DND-41 (cell line): Measurements from ENCODE around the gene MYO1B.

Experiments
- ATAC-seq: fragments of 200-7000 bp; cut with Tn5 transposase; 3 replicates; pipeline ENCODE4 v1.9.1; 2021; ENCODE audit warnings: low read depth; ENCODE audit not compliant: insufficient read depth
- DNase-seq: peaks from one replicate; pipeline ENCODE4 v3.0.0-alpha.2; 2020
- H2AFZ ChIP-seq: 2 replicates; pipeline ENCODE4 v1.6.0; 2012; ENCODE audit warnings: low read depth, low read length
- H3K27ac ChIP-seq: 2 replicates; pipeline ENCODE4 v1.5.1; 2012; ENCODE audit warnings: low read length, inconsistent platforms
- H3K27me3 ChIP-seq: fragments of 200-600 bp; sonication (generic); 2 replicates; pipeline ENCODE4 v1.6.0; 2012; ENCODE audit warnings: low read length, mild to moderate bottlenecking, inconsistent platforms; ENCODE audit not compliant: insufficient read depth, poor library complexity
- H3K36me3 ChIP-seq: 2 replicates; pipeline ENCODE4 v1.5.1; 2012; ENCODE audit warnings: low read length, inconsistent platforms; ENCODE audit not compliant: insufficient read depth
- H3K4me1 ChIP-seq: 2 replicates; pipeline ENCODE4 v1.5.1; 2012; ENCODE audit warnings: mild to moderate bottlenecking, low read length; ENCODE audit not compliant: insufficient read depth
- H3K4me2 ChIP-seq: 2 replicates; pipeline ENCODE4 v1.6.0; 2012; ENCODE audit warnings: mild to moderate bottlenecking, moderate library complexity, low read length, inconsistent platforms; ENCODE audit not compliant: insufficient read depth
- H3K4me3 ChIP-seq, 2 experiments: fragments of 200-600 bp in 1 of 2; shearing (Covaris generic) in 1 of 2; 2 replicates each; pipeline ENCODE4 v1.5.1; 2012 to 2016; ENCODE audit warnings: inconsistent platforms in 2 of 2, low read length in 2 of 2, mild to moderate bottlenecking in 2 of 2, low read depth in 1 of 2, moderate library complexity in 1 of 2
- H3K79me2 ChIP-seq: 2 replicates; pipeline ENCODE4 v1.6.0; 2012; ENCODE audit warnings: low read length, inconsistent platforms; ENCODE audit not compliant: insufficient read depth
- H3K9ac ChIP-seq: 2 replicates; pipeline ENCODE4 v1.6.0; 2012; ENCODE audit warnings: low read depth, mild to moderate bottlenecking, inconsistent platforms, low read length, moderate library complexity
- H3K9me3 ChIP-seq: 2 replicates; pipeline ENCODE4 v1.5.1; 2012; ENCODE audit warnings: low read length, moderate library complexity, mild to moderate bottlenecking, inconsistent platforms; ENCODE audit not compliant: insufficient read depth, severe bottlenecking
- H4K20me1 ChIP-seq: 2 replicates; pipeline ENCODE4 v1.6.0; 2012; ENCODE audit warnings: low read length; ENCODE audit not compliant: insufficient read depth
- EZH2 ChIP-seq: IDR thresholded peaks from 3 replicates; pipeline ENCODE4 v1.6.1; 2012; ENCODE audit warnings: borderline replicate concordance, low read depth, mild to moderate bottlenecking, moderate library complexity, low read length, inconsistent platforms; ENCODE audit not compliant: severe bottlenecking
- TF ChIP-seq, protein P1 (sequence below): IDR thresholded peaks from 2 replicates; pipeline ENCODE4 v1.5.1; 2012; ENCODE audit warnings: borderline replicate concordance, low read length, moderate library complexity, mild to moderate bottlenecking; ENCODE audit not compliant: poor library complexity, severe bottlenecking; ENCODE audit errors: extremely low read depth

Gene MYO1B

DNA sequence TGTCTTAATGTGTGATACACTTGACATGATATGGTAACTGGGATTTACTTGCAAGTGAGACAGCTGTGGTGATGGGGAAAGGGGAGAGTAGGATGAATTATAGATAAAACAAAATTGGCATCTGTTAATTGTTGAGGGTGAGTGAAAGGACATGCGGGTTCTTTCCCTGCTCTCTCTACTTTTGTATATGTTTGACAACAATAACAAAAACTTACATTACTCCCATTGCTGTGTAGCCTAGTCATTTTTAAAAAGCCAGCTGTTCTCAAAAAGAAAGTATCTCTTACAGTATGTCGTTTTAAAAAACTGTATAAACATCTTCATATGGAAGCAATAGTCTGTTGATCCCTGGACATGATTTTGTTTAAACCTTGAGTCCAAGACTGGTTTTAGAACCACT is 117.6 kb downstream of the MYO1B start:
- Histone ChIP-seq H3K79me2 (no peaks in the 10 kb centered on the region), H3K4me2 (no peak overlapping the region), H3K27me3 (no peaks in the 10 kb centered on the region), H3K9ac (no peak overlapping the region), H4K20me1 (no peaks in the 10 kb centered on the region), H3K4me3 (no peak overlapping the region), H3K36me3 (no peaks in the 10 kb centered on the region), H3K9me3 (no peaks in the 10 kb centered on the region), H2AFZ (no peak overlapping the region), H3K4me1 (no peaks in the 10 kb centered on the region; the same call in 1 of the 2 replicates), H3K27ac (no peak overlapping the region)
- ATAC-seq (no peak), DNase-seq (no peak)
- TF ChIP-seq, protein P1, sequence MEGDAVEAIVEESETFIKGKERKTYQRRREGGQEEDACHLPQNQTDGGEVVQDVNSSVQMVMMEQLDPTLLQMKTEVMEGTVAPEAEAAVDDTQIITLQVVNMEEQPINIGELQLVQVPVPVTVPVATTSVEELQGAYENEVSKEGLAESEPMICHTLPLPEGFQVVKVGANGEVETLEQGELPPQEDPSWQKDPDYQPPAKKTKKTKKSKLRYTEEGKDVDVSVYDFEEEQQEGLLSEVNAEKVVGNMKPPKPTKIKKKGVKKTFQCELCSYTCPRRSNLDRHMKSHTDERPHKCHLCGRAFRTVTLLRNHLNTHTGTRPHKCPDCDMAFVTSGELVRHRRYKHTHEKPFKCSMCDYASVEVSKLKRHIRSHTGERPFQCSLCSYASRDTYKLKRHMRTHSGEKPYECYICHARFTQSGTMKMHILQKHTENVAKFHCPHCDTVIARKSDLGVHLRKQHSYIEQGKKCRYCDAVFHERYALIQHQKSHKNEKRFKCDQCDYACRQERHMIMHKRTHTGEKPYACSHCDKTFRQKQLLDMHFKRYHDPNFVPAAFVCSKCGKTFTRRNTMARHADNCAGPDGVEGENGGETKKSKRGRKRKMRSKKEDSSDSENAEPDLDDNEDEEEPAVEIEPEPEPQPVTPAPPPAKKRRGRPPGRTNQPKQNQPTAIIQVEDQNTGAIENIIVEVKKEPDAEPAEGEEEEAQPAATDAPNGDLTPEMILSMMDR, result no peak
- TF ChIP-seq EZH2, result no peak

DNA sequence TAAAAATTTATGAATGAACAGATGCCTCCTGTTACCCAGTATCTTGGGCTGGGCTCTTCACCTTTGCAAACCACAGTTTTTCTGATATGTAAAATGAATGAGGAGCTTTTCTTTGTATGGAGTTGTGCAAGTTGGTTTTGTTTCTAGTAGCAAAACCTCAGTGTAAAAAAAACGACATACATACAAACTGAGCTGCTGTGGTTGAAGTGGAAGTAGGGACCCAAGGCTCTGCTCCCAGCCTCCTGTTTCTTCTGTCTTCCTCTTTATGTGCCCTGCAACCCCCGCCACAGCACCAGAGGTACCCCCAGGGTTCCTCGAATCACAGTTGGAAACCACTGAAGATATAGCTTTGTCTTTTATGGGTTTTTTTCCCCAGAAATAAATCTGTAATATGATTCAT is 118.1 kb downstream of the MYO1B start:
- H3K27ac ChIP-seq, result no peak overlapping the region
- TF ChIP-seq EZH2, result no peak
- TF ChIP-seq, protein P1, result no peak
- H3K4me2 ChIP-seq, result no peak overlapping the region

DNA sequence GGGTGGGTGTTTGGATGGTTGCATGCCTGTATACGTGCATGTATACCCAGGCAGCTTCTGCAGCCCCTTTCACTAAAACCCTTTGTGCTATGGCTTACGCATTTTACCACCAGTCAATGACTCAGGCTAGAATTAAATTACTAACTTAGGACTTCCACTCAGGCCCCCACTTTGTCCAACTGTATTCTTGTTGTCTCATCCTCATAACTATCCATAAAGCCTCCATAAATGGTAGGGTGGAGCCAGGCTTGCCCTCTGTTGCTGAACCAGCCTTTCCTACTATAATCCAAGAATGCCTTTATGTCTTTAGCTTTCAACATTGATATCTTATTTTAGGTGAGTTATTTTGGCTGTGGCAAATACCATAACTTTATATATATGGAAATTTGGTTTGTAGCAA is 119.9 kb downstream of the MYO1B start:
- H3K9ac ChIP-seq, result no peak overlapping the region
- H3K79me2 ChIP-seq, result no peaks in the 10 kb centered on the region
- no peaks in the 10 kb centered on the region for H3K27me3 ChIP-seq
- no peaks in the 10 kb centered on the region for H3K36me3 ChIP-seq
- H2AFZ ChIP-seq, result no peak overlapping the region
- H3K4me1 ChIP-seq, result no peaks in the 10 kb centered on the region; the same call in 1 of the 2 replicates
- H4K20me1 ChIP-seq, result no peaks in the 10 kb centered on the region
- ATAC-seq (no peak), DNase-seq (no peak)
- H3K9me3 ChIP-seq, result no peaks in the 10 kb centered on the region
- H3K27ac ChIP-seq, result no peak overlapping the region
- H3K4me3 ChIP-seq, result no peak overlapping the region
- no peak overlapping the region for H3K4me2 ChIP-seq
- TF ChIP-seq, protein P1, result no peak
- TF ChIP-seq EZH2, result no peak

More for the DNA sequence above, 118.1 kb downstream of the MYO1B start:
- DNase-seq (no peak), ATAC-seq (peak; percentile 69)
- no peaks in the 10 kb centered on the region for H3K79me2 ChIP-seq
- no peaks in the 10 kb centered on the region; the same call in 1 of the 2 replicates for H3K4me1 ChIP-seq
- no peaks in the 10 kb centered on the region for H3K36me3 ChIP-seq
- no peaks in the 10 kb centered on the region for H3K9me3 ChIP-seq
- H3K4me3 ChIP-seq, result no peak overlapping the region
- no peaks in the 10 kb centered on the region for H3K27me3 ChIP-seq
- H4K20me1 ChIP-seq, result no peaks in the 10 kb centered on the region
- H3K9ac ChIP-seq, result no peak overlapping the region
- no peak overlapping the region for H2AFZ ChIP-seq

- no peaks in the 10 kb centered on the region for H3K36me3 ChIP-seq
- H3K4me1 ChIP-seq, result no peaks in the 10 kb centered on the region; the same call in 1 of the 2 replicates
- TF ChIP-seq EZH2, result no peak
- TF ChIP-seq, protein P1, result no peak
- H3K27me3 ChIP-seq, result no peaks in the 10 kb centered on the region
- no peak overlapping the region for H3K4me3 ChIP-seq
- H4K20me1 ChIP-seq, result no peaks in the 10 kb centered on the region
- H3K9ac ChIP-seq, result no peak overlapping the region
- ATAC-seq, result no peak
- no peak for DNase-seq
- H3K9me3 ChIP-seq, result no peaks in the 10 kb centered on the region
- H3K27ac ChIP-seq, result no peak overlapping the region
- no peak overlapping the region for H3K4me2 ChIP-seq
- no peaks in the 10 kb centered on the region for H3K79me2 ChIP-seq
- H2AFZ ChIP-seq, result no peak overlapping the region
These were observed 121.0 kb downstream of the MYO1B start for GRCh38 chr2:191366199-191366598.
